Measurements from ENCODE around the gene SAP130. TPM values are rescaled to one million over a fixed set of nuclear protein-coding genes. Genes with fewer than 3 reads are reported as not detected.

Gene SAP130
- 10 to 100 TPM; 17.2 to 18.6 TPM for total RNA-seq
- long read RNA-seq, donor 1, partial matches to known transcripts, result 1 of 1 reads
- long read RNA-seq, donor 1, other reads (novel, unspliced or antisense), result 0 of 1 reads
- long read RNA-seq, donor 2, partial matches to known transcripts, result 2 of 5 reads
- long read RNA-seq, donor 2, other reads (novel, unspliced or antisense), result 3 of 5 reads

- intact Hi-C loops (cut with DNase I), result loop anchor here in 1 of 2 donors (10.0 kb wide), 1 partner anchor 67 kb away; the partner anchor contains the start of gene UGGT1
- peak; percentile 99 for DNase-seq (ENCODE audit: low spot score)
These were observed at the start of gene SAP130 for GRCh38 chr2:128027801-128028667. Gene SAP130 (minus strand): TSS chr2:128028059. CDS start chr2:128026292, 1,767 bp downstream.

- no peak for DNase-seq (ENCODE audit: low spot score)
- intact Hi-C loops (cut with DNase I), result loop anchor here in 1 of 2 donors (5.0 kb wide), 1 partner anchor 521 kb away; no protein-coding TSS in a partner anchor
These were observed 48.7 kb upstream of the SAP130 start for GRCh38 chr2:128076461-128077106.

GRCh38 chr2:128073278-128073677, 45.4 kb upstream of the SAP130 start:
- no peak for DNase-seq (ENCODE audit: low spot score)
- intact Hi-C loops (cut with DNase I), result no loop called here

GRCh38 chr2:128069769-128070168, 41.9 kb upstream of the SAP130 start:
- intact Hi-C loops (cut with DNase I), result no loop called here
- DNase-seq (ENCODE audit: low spot score), result no peak

GRCh38 chr2:128064353-128064752, 36.5 kb upstream of the SAP130 start:
- intact Hi-C loops (cut with DNase I), result no loop called here
- DNase-seq (ENCODE audit: low spot score), result no peak

GRCh38 chr2:128062571-128062970, 34.7 kb upstream of the SAP130 start:
- intact Hi-C loops (cut with DNase I), result no loop called here

GRCh38 chr2:128058114-128058513, 30.3 kb upstream of the SAP130 start:
- intact Hi-C loops (cut with DNase I), result no loop called here
- DNase-seq (ENCODE audit: low spot score), result no peak

More at GRCh38 chr2:128062571-128062970, 34.7 kb upstream of the SAP130 start:
- DNase-seq (ENCODE audit: low spot score), result no peak

GRCh38 chr2:128057334-128057733, 29.5 kb upstream of the SAP130 start:
- intact Hi-C loops (cut with DNase I), result no loop called here
- DNase-seq (ENCODE audit: low spot score), result no peak

GRCh38 chr2:128054104-128054885, 26.4 kb upstream of the SAP130 start:
- no peak for DNase-seq (ENCODE audit: low spot score)
- intact Hi-C loops (cut with DNase I), result no loop called here

- DNase-seq (ENCODE audit: low spot score), result no peak
- intact Hi-C loops (cut with DNase I), result no loop called here
These were observed 25.5 kb upstream of the SAP130 start for GRCh38 chr2:128053331-128053730.

GRCh38 chr2:128043041-128043440, 15.2 kb upstream of the SAP130 start:
- intact Hi-C loops (cut with DNase I), result no loop called here
- no peak for DNase-seq (ENCODE audit: low spot score)

GRCh38 chr2:128041561-128041960, 13.7 kb upstream of the SAP130 start:
- intact Hi-C loops (cut with DNase I), result no loop called here
- no peak for DNase-seq (ENCODE audit: low spot score)

GRCh38 chr2:128040166-128040771, 12.4 kb upstream of the SAP130 start:
- intact Hi-C loops (cut with DNase I), result no loop called here
- no peak for DNase-seq (ENCODE audit: low spot score)

- no peak for DNase-seq (ENCODE audit: low spot score)
- intact Hi-C loops (cut with DNase I), result no loop called here
These were observed 11.7 kb upstream of the SAP130 start for GRCh38 chr2:128039535-128039934.

- intact Hi-C loops (cut with DNase I), result no loop called here
- no peak for DNase-seq (ENCODE audit: low spot score)
These were observed 10.6 kb upstream of the SAP130 start for GRCh38 chr2:128038411-128038810.

- no peak for DNase-seq (ENCODE audit: low spot score)
- intact Hi-C loops (cut with DNase I), result no loop called here
These were observed 9.8 kb upstream of the SAP130 start for GRCh38 chr2:128037649-128038048.

GRCh38 chr2:128036748-128037607, 9.1 kb upstream of the SAP130 start:
- DNase-seq (ENCODE audit: low spot score), result no peak
- intact Hi-C loops (cut with DNase I), result no loop called here

- DNase-seq (ENCODE audit: low spot score), result no peak
- intact Hi-C loops (cut with DNase I), result no loop called here
These were observed 4.2 kb upstream of the SAP130 start for GRCh38 chr2:128032092-128032491.
